ENCODE measurements around the gene DOCK9.

DNA sequence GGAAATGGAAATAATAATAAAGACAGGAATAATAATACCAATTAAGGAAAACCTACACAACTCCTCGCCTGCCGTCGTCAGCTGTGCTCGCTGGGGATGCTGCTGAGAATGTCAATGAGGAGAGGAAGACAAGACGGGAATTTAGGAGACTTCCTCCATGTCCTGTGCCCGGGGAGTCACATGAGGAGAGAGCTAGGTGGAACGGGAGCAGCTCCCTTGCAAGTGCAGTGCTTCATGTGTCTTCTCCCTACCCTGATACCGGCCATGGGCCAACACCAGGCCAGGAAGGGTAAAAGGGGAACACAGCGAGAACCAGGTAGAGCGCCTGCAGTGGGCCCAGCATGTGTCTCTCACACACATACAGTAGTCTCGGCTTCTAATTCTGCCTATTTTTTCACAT, 11.8 kb downstream of the DOCK9 start:
- no peak for TF ChIP-seq EZH2 (IDR thresholded peaks at IDR 0.05; ENCODE audit: low read depth, unreplicated experiment)
- TF ChIP-seq, protein P1, sequence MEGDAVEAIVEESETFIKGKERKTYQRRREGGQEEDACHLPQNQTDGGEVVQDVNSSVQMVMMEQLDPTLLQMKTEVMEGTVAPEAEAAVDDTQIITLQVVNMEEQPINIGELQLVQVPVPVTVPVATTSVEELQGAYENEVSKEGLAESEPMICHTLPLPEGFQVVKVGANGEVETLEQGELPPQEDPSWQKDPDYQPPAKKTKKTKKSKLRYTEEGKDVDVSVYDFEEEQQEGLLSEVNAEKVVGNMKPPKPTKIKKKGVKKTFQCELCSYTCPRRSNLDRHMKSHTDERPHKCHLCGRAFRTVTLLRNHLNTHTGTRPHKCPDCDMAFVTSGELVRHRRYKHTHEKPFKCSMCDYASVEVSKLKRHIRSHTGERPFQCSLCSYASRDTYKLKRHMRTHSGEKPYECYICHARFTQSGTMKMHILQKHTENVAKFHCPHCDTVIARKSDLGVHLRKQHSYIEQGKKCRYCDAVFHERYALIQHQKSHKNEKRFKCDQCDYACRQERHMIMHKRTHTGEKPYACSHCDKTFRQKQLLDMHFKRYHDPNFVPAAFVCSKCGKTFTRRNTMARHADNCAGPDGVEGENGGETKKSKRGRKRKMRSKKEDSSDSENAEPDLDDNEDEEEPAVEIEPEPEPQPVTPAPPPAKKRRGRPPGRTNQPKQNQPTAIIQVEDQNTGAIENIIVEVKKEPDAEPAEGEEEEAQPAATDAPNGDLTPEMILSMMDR (conservative IDR thresholded peaks at IDR 0.05; ENCODE audit: low read depth in 2 of 2) = no peak
